ENCODE results near the gene MYRIP. TPM values are rescaled to one million over a fixed set of nuclear protein-coding genes. Genes with fewer than 3 reads are reported as not detected.

The MYRIP gene
- total RNA-seq, 1 donor from 2014 or later: 1.0 TPM

DNA sequence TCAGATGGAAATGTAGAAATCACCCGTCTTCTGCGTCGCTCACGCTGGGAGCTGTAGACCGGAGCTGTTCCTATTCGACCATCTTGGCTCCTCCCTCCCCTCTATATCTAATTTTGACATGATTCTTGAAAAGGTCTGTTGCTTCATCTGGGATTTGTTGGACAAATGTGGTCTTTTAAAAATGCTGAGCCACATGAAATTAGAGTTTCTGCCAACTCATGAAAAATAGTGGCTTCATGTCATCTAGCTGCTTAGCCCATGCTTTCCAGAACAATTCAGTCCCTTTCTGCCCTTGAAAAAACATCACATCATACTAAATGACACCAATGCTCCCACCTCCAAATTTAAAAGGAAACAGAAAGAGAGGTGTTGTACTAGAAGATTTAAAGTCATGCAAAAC is 351.5 kb downstream of the MYRIP start:
- no peak overlapping the region for H3K27ac ChIP-seq (ENCODE audit: low read depth, low read length)

DNA sequence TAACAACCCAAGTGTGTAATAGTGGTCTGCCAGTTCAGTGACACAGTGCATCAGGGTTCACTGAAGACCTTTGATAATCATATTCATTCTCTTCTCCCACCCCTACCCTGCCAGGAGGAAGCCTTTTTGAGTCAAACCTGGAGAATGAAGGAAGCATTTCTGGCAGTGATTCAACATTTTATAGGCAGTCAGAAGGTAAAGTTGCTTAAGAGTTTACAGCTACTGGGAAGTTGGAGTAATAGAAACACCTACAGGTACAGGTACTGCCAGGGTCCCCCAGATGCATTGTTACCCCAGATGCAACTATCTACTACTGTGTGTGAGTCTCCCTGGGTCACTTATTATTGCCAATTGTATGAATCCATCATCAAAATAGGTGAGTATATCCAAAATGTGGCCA is 353.2 kb downstream of the MYRIP start:
- Histone ChIP-seq H3K4me1 (ENCODE audit: control insufficient read depth in 3 of 3, insufficient read depth in 3 of 3, low read length in 3 of 3) (no peaks in the 10 kb centered on the region), H3K27me3 (ENCODE audit: control insufficient read depth in 3 of 3, insufficient read depth in 3 of 3, low read length in 3 of 3) (no peaks in the 10 kb centered on the region), H3K9me3 (ENCODE audit: control insufficient read depth in 3 of 3, low read length in 3 of 3) (no peaks in the 10 kb centered on the region), H3K9ac (ENCODE audit: low read depth in 1 of 3, low read length in 3 of 3) (no peak overlapping the region), H3K27ac (ENCODE audit: low read depth, low read length) (no peak overlapping the region), H3K4me3 (ENCODE audit: low read length in 3 of 3) (no peak overlapping the region), H3K36me3 (ENCODE audit: control insufficient read depth in 3 of 3, insufficient read depth in 3 of 3, low read length in 3 of 3) (no peaks in the 10 kb centered on the region)

More for the DNA sequence above, 351.5 kb downstream of the MYRIP start:
- Histone ChIP-seq H3K9ac (ENCODE audit: low read depth in 1 of 3, low read length in 3 of 3) (no peak overlapping the region), H3K27me3 (ENCODE audit: control insufficient read depth in 3 of 3, insufficient read depth in 3 of 3, low read length in 3 of 3) (no peaks in the 10 kb centered on the region), H3K4me3 (ENCODE audit: low read length in 3 of 3) (no peak overlapping the region), H3K9me3 (ENCODE audit: control insufficient read depth in 3 of 3, low read length in 3 of 3) (no peaks in the 10 kb centered on the region), H3K36me3 (ENCODE audit: control insufficient read depth in 3 of 3, insufficient read depth in 3 of 3, low read length in 3 of 3) (no peaks in the 10 kb centered on the region), H3K4me1 (ENCODE audit: control insufficient read depth in 3 of 3, insufficient read depth in 3 of 3, low read length in 3 of 3) (no peaks in the 10 kb centered on the region)

- H3K36me3 ChIP-seq (ENCODE audit: control insufficient read depth in 3 of 3, insufficient read depth in 3 of 3, low read length in 3 of 3): no peaks in the 10 kb centered on the region
- no peak overlapping the region for H3K27ac ChIP-seq (ENCODE audit: low read depth, low read length)
- no peak overlapping the region for H3K9ac ChIP-seq (ENCODE audit: low read depth in 1 of 3, low read length in 3 of 3)
- no peaks in the 10 kb centered on the region for H3K9me3 ChIP-seq (ENCODE audit: control insufficient read depth in 3 of 3, low read length in 3 of 3)
- no peaks in the 10 kb centered on the region for H3K27me3 ChIP-seq (ENCODE audit: control insufficient read depth in 3 of 3, insufficient read depth in 3 of 3, low read length in 3 of 3)
- no peak overlapping the region for H3K4me3 ChIP-seq (ENCODE audit: low read length in 3 of 3)
- H3K4me1 ChIP-seq (ENCODE audit: control insufficient read depth in 3 of 3, insufficient read depth in 3 of 3, low read length in 3 of 3): peaks cover 0 to 1% (median 0%) of the 10 kb centered on the region in 3 donors
Observed at GRCh38 chr3:40166997-40167396, 357.6 kb downstream of the MYRIP start.

DNA sequence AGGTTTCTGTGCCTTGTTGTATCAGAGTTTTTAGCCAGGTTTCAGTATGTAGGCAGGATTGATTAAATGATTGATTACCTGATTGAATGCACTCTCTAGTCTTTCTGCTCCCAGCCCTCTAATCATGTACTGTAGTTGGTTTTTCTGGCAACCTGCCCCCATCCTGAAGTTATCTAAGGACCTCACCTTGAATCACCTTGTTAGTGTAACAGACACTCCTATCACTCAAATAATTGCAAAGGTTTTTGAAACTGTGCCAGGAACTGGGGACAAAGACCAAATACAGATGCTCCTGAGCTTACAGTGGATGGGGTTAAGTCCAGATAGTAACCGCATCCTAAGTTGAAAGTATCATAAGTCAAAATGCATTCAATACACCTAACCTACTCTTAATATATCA is 358.5 kb downstream of the MYRIP start:
- Histone ChIP-seq H3K27me3 (ENCODE audit: control insufficient read depth in 3 of 3, insufficient read depth in 3 of 3, low read length in 3 of 3) (no peaks in the 10 kb centered on the region), H3K9ac (ENCODE audit: low read depth in 1 of 3, low read length in 3 of 3) (no peak overlapping the region), H3K9me3 (ENCODE audit: control insufficient read depth in 3 of 3, low read length in 3 of 3) (no peaks in the 10 kb centered on the region), H3K4me3 (ENCODE audit: low read length in 3 of 3) (no peak overlapping the region), H3K36me3 (ENCODE audit: control insufficient read depth in 3 of 3, insufficient read depth in 3 of 3, low read length in 3 of 3) (no peaks in the 10 kb centered on the region), H3K27ac (ENCODE audit: low read depth, low read length) (no peak overlapping the region), H3K4me1 (ENCODE audit: control insufficient read depth in 3 of 3, insufficient read depth in 3 of 3, low read length in 3 of 3) (peaks cover 0 to 2% (median 2%) of the 10 kb centered on the region in 3 donors)

DNA sequence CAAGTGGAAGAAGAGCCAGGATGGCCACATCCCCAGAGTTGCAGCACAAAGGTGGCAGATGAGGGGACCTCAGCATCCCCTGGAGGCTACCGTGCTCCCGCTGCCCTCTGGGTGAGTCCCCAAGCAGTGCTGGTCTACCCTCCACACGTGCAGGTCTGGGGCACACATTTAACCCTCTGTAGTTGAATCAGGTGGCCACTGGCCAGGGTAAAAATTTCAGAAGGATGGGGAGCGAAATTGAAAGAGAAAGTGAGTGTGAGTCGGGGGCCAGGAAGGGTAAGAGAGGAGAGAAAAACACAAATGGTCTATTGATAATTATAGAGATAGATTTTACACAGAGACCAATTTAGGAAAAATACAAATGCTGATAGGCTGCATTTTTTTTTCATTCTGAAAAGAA is 360.6 kb downstream of the MYRIP start:
- Histone ChIP-seq H3K27ac (ENCODE audit: low read depth, low read length) (no peak overlapping the region), H3K4me3 (ENCODE audit: low read length in 3 of 3) (no peak overlapping the region), H3K36me3 (ENCODE audit: control insufficient read depth in 3 of 3, insufficient read depth in 3 of 3, low read length in 3 of 3) (no peaks in the 10 kb centered on the region), H3K9me3 (ENCODE audit: control insufficient read depth in 3 of 3, low read length in 3 of 3) (no peaks in the 10 kb centered on the region), H3K27me3 (ENCODE audit: control insufficient read depth in 3 of 3, insufficient read depth in 3 of 3, low read length in 3 of 3) (no peaks in the 10 kb centered on the region), H3K4me1 (ENCODE audit: control insufficient read depth in 3 of 3, insufficient read depth in 3 of 3, low read length in 3 of 3) (peaks cover 6 to 8% (median 7%) of the 10 kb centered on the region in 3 donors), H3K9ac (ENCODE audit: low read depth in 1 of 3, low read length in 3 of 3) (no peak overlapping the region)

DNA sequence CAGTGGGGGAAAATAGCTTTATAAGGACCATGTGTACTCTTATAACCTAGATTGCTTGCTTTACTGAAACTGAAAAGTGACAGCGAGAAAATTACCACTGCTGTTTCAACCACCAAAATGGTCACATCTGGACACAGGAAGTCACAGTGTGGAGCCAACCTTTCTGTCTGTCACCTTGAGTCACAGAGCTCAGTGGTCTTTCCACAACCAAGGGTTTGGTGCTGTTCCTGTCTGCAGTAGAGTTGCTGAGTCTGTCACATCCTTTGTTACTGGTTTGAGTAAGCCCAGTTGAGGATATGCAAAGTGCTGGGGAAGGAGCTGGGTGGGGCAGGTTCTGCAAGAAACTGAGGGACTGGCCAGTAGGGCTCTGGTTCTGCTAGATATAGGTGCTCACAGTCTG is 361.0 kb downstream of the MYRIP start:
- no peak overlapping the region for H3K27ac ChIP-seq (ENCODE audit: low read depth, low read length)
- H3K9me3 ChIP-seq (ENCODE audit: control insufficient read depth in 3 of 3, low read length in 3 of 3): no peaks in the 10 kb centered on the region
- H3K4me3 ChIP-seq (ENCODE audit: low read length in 3 of 3): no peak overlapping the region
- H3K27me3 ChIP-seq (ENCODE audit: control insufficient read depth in 3 of 3, insufficient read depth in 3 of 3, low read length in 3 of 3): no peaks in the 10 kb centered on the region
- no peak overlapping the region for H3K9ac ChIP-seq (ENCODE audit: low read depth in 1 of 3, low read length in 3 of 3)
- H3K36me3 ChIP-seq (ENCODE audit: control insufficient read depth in 3 of 3, insufficient read depth in 3 of 3, low read length in 3 of 3): no peaks in the 10 kb centered on the region
- H3K4me1 ChIP-seq (ENCODE audit: control insufficient read depth in 3 of 3, insufficient read depth in 3 of 3, low read length in 3 of 3): peaks cover 6 to 8% (median 7%) of the 10 kb centered on the region in 3 donors

GRCh38 chr3:40172560-40172959 is 363.2 kb downstream of the MYRIP start:
- peaks cover 6 to 8% (median 7%) of the 10 kb centered on the region in 3 donors for H3K4me1 ChIP-seq (ENCODE audit: control insufficient read depth in 3 of 3, insufficient read depth in 3 of 3, low read length in 3 of 3)
- H3K27me3 ChIP-seq (ENCODE audit: control insufficient read depth in 3 of 3, insufficient read depth in 3 of 3, low read length in 3 of 3): no peaks in the 10 kb centered on the region
- H3K4me3 ChIP-seq (ENCODE audit: low read length in 3 of 3): no peak overlapping the region
- H3K9me3 ChIP-seq (ENCODE audit: control insufficient read depth in 3 of 3, low read length in 3 of 3): no peaks in the 10 kb centered on the region
- no peak overlapping the region for H3K27ac ChIP-seq (ENCODE audit: low read depth, low read length)
- no peaks in the 10 kb centered on the region for H3K36me3 ChIP-seq (ENCODE audit: control insufficient read depth in 3 of 3, insufficient read depth in 3 of 3, low read length in 3 of 3)
- H3K9ac ChIP-seq (ENCODE audit: low read depth in 1 of 3, low read length in 3 of 3): no peak overlapping the region

- Histone ChIP-seq H3K4me3 (ENCODE audit: low read length in 3 of 3) (no peak overlapping the region), H3K9me3 (ENCODE audit: control insufficient read depth in 3 of 3, low read length in 3 of 3) (no peaks in the 10 kb centered on the region), H3K27ac (ENCODE audit: low read depth, low read length) (no peak overlapping the region), H3K27me3 (ENCODE audit: control insufficient read depth in 3 of 3, insufficient read depth in 3 of 3, low read length in 3 of 3) (no peaks in the 10 kb centered on the region), H3K9ac (ENCODE audit: low read depth in 1 of 3, low read length in 3 of 3) (no peak overlapping the region), H3K4me1 (ENCODE audit: control insufficient read depth in 3 of 3, insufficient read depth in 3 of 3, low read length in 3 of 3) (peaks cover 7 to 8% (median 7%) of the 10 kb centered on the region in 3 donors), H3K36me3 (ENCODE audit: control insufficient read depth in 3 of 3, insufficient read depth in 3 of 3, low read length in 3 of 3) (no peaks in the 10 kb centered on the region)
Observed at GRCh38 chr3:40173227-40173721, 363.9 kb downstream of the MYRIP start.

DNA sequence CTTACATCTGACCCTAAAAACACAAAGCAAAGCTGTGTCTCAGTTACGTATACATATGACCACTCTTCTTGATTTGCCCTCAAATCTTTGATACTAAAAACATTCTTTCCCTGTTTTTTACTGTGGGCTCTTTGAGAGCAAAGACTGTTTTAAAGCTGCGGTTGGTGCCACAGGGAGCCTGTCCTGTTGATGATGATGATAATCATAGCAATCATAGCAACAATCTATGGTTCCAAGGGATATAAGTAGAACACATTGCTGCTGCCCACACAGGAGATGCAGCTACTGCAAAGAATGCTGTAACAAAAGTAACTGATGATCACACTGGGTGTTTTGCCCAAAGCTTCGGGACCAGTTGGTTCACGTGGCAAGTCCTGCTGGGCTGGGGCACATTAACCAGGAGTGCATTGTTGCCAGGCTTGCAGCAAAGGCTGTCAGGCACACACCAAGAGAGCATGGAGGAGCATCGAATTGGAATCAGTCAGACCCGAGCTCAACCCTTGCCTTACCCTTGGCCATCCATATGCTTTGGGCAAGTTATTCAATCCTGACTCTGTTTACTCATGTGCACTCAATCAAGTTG is 368.7 kb downstream of the MYRIP start:
- Histone ChIP-seq H3K4me3 (ENCODE audit: low read length in 3 of 3) (no peak overlapping the region), H3K9ac (ENCODE audit: low read depth in 1 of 3, low read length in 3 of 3) (no peak overlapping the region), H3K36me3 (ENCODE audit: control insufficient read depth in 3 of 3, insufficient read depth in 3 of 3, low read length in 3 of 3) (no peaks in the 10 kb centered on the region), H3K9me3 (ENCODE audit: control insufficient read depth in 3 of 3, low read length in 3 of 3) (no peaks in the 10 kb centered on the region), H3K27ac (ENCODE audit: low read depth, low read length) (no peak overlapping the region), H3K4me1 (ENCODE audit: control insufficient read depth in 3 of 3, insufficient read depth in 3 of 3, low read length in 3 of 3) (peaks cover 5 to 11% (median 8%) of the 10 kb centered on the region in 3 donors), H3K27me3 (ENCODE audit: control insufficient read depth in 3 of 3, insufficient read depth in 3 of 3, low read length in 3 of 3) (no peaks in the 10 kb centered on the region)

DNA sequence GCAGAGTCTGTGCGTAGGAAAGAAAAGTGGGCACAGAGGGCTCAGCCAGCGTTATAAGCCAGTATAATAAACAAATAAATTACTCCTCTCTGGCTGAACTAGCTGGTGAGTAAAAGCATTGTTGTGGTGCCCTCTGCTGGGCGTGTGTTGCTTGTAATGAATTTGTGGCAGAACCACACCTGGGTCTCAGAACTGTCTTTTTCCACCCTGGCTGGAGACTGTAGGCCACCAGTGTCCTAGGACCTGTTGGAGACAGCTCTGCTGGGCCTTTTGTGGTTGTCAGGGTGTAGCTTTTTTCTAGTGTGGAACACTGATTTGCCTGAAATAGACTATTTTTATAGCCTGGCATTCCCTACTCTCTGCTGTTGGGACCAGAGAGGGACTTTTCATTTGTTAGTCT is 369.6 kb downstream of the MYRIP start:
- H3K4me3 ChIP-seq (ENCODE audit: low read length in 3 of 3): no peak overlapping the region
- no peaks in the 10 kb centered on the region for H3K9me3 ChIP-seq (ENCODE audit: control insufficient read depth in 3 of 3, low read length in 3 of 3)
- no peaks in the 10 kb centered on the region for H3K27me3 ChIP-seq (ENCODE audit: control insufficient read depth in 3 of 3, insufficient read depth in 3 of 3, low read length in 3 of 3)
- peaks cover 0 to 7% (median 3%) of the 10 kb centered on the region in 3 donors for H3K4me1 ChIP-seq (ENCODE audit: control insufficient read depth in 3 of 3, insufficient read depth in 3 of 3, low read length in 3 of 3)
- H3K9ac ChIP-seq (ENCODE audit: low read depth in 1 of 3, low read length in 3 of 3): no peak overlapping the region
- H3K27ac ChIP-seq (ENCODE audit: low read depth, low read length): no peak overlapping the region
- no peaks in the 10 kb centered on the region for H3K36me3 ChIP-seq (ENCODE audit: control insufficient read depth in 3 of 3, insufficient read depth in 3 of 3, low read length in 3 of 3)
